T-helper 2 cell treated with Interferon-gamma antibody and Interleukin-4, amounts not matched to agents 100 ng/mL and 5 ng/mL, for 36 hours (primary cell): Measurements from ENCODE around the gene NDUFA8. TPM values are rescaled to one million over a fixed set of nuclear protein-coding genes. Genes with fewer than 3 reads are reported as not detected.

Source experiments
- intact Hi-C: fragments of 100-400 bp; cut with micrococcal nuclease; formaldehyde crosslinking; loops from one replicate; pipeline ENCODE4 v1.15.1; 2023
- total RNA-seq: library from RNA; stranded (reverse); gene quantifications from 2 replicates; pipeline ENCODE4 v1.2.3, GENCODE V29; 2022

Gene NDUFA8
- total RNA-seq, 1 donor from 2014 or later = 40.5 TPM

GRCh38 chr9:122106576-122106975, 53.0 kb downstream of the NDUFA8 start:
- intact Hi-C loops = no loop called here

GRCh38 chr9:122103985-122104384, 55.6 kb downstream of the NDUFA8 start:
- intact Hi-C loops = no loop called here

DNA sequence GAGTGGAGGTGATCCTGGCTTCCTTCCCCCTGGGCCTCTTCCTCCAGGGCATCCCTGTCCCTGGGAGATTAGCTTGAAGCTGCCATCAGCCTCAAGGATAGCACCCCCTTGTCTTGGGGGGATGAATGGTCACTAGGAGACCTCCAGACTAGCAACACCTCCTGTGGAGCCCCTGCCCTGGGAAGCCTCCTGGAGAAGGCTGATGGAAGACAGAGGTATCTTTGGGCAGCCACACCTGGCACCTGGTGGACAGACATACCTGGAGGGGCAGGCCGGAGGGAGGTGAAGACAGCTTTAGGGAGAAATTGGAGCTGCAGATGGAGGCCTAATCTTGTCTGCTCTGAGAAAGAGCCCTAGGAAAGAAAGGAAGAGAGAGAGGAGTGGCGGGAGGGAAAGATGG, 57.4 kb downstream of the NDUFA8 start:
- intact Hi-C loops = no loop called here

GRCh38 chr9:122100756-122101155, 58.8 kb downstream of the NDUFA8 start:
- intact Hi-C loops = no loop called here

DNA sequence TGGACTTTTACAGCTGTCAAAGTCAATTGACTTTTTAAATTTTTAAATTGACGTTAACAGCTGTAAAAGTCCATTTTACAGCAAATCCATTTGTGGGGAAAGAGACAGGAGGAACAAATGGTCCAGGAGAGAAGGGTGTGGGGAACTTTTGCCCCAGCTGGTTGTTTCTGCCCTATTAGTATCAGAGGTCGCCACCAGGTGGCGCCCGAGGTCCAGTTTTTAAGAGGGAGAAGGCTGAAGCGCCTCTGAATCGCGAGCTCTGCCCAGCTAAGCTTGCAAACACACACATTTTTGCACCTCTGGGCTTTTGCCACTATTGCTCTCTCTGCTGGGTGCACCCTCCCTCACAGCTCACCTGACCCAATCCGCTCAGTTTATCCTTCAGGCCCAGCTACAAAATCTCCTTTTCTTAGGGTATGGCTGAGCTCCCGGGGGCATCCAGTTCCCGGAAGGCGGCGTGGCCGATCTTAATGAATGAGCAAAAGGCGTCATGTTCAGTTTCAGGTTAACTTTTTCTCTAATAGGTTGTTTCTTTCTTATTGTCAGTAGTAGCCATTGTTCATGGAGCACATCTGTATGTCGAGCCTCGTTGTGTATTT, 60.2 kb downstream of the NDUFA8 start:
- intact Hi-C loops = loop anchor here (1.0 to 5.0 kb wide), 4 partner anchors 24 to 711 kb away; no protein-coding TSS in a partner anchor

DNA sequence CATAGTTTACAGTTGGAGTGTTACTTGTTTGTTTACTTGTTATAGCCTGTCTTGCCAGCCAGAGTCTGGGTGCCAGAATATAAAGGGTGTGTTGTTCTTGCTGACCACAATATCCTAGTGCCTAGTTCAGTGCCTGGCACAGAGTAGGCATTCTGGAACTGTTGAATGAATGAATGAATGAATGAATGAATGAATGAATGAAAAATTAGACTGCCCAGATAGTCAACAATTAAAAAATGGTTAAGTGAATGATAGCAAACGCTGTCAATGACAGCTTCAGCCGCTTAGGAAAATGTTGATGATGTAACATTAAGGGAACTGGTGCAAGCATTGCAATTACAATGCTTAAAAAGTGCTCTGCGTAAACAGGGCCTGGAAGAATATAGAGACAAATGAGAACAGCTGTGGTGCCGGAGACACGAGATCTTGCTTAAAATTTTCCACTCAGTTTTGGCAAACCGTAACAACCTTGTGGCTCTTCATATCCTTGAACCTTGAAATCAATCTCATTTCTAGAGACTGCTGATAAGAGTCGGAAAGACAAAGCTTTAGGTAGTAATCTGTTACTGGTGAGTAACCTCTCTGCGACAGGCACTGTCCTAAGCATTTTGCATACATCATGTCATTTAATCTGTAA, 61.8 kb downstream of the NDUFA8 start:
- intact Hi-C loops = loop anchor here (5.0 kb wide), 1 partner anchor 365 kb away; no protein-coding TSS in a partner anchor

- intact Hi-C loops = loop anchor here (5.0 kb wide), 1 partner anchor 365 kb away; no protein-coding TSS in a partner anchor
These were observed 62.8 kb downstream of the NDUFA8 start for GRCh38 chr9:122096620-122097415.

DNA sequence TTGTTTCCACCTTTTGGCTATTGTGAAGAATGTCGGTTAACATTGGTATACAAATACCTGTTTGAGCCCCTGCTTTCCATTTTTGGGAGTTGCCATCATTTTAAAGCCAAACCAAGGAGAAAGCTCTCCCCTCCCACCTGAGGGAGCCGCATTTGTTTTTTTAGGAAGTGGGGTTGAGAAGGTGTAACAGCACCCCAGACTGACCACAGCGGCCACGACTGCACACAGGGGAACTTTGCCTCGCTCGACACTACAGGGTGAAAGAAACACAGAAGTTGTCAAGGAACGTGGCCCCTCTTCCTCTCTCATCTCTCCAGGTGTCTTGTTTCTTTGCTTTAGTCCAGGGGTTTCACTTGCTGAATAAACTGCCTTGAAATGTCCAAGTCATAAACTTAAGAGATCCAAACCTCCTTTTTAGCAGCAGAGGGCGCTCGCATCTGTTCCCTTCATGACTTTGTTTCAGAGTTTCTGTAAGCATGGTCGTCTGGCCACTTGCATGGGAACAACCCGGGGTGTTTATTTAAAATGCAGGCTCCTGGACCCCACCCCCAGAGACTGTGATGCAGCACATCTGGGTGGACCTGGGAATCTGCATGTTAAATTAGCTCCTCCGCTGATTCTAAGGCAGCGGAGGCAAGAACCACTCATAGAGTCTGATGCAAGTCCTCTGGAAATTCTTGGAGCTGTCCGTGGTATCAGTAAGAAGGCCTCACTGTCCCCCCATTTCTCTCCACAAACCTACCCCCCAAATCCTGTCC, 64.4 kb downstream of the NDUFA8 start:
- intact Hi-C loops = loop anchor here (5.0 kb wide), 1 partner anchor 367 kb away; no protein-coding TSS in a partner anchor

Other genes starting within 250 kb of the NDUFA8 start
- 2.3 and 2.7 TPM in 2 replicates for gene TTLL11, start 66.5 kb downstream of the NDUFA8 start, total RNA-seq
- not detected in 2 replicates for gene MORN5, start 129 bp upstream of the NDUFA8 start, total RNA-seq
- gene LHX6, start 69.2 kb upstream of the NDUFA8 start, total RNA-seq = not detected in 2 replicates
- 24.0 and 24.5 TPM in 2 replicates for gene RBM18, start 105.1 kb upstream of the NDUFA8 start, total RNA-seq
- gene MRRF, start 105.1 kb upstream of the NDUFA8 start, total RNA-seq = 37.7 and 39.9 TPM in 2 replicates
- gene PTGS1, start 211.2 kb upstream of the NDUFA8 start, total RNA-seq = 0.43 and 0.45 TPM in 2 replicates